ENCODE data around the gene PRKCH. TPM values are rescaled to one million over a fixed set of nuclear protein-coding genes. Genes with fewer than 3 reads are reported as not detected.

Gene PRKCH
- total RNA-seq, 1 donor: 3.3 TPM

- DNase-seq (ENCODE audit: insufficient read length, low spot score, missing footprints): peak; percentile 54
- H3K36me3 ChIP-seq (ENCODE audit: insufficient read depth, low read length): no peaks in the 10 kb centered on the region
- H4K20me1 ChIP-seq (ENCODE audit: insufficient read depth, low read length): no peaks in the 10 kb centered on the region
- H3K9me3 ChIP-seq (ENCODE audit: low read depth, low read length): no peaks in the 10 kb centered on the region
- peaks cover 37% of the 10 kb centered on the region for H3K4me1 ChIP-seq (ENCODE audit: insufficient read depth, low read length)
- peak overlapping the region; percentile 4 for H2AFZ ChIP-seq (ENCODE audit: low read length)
- TF ChIP-seq, protein P1, sequence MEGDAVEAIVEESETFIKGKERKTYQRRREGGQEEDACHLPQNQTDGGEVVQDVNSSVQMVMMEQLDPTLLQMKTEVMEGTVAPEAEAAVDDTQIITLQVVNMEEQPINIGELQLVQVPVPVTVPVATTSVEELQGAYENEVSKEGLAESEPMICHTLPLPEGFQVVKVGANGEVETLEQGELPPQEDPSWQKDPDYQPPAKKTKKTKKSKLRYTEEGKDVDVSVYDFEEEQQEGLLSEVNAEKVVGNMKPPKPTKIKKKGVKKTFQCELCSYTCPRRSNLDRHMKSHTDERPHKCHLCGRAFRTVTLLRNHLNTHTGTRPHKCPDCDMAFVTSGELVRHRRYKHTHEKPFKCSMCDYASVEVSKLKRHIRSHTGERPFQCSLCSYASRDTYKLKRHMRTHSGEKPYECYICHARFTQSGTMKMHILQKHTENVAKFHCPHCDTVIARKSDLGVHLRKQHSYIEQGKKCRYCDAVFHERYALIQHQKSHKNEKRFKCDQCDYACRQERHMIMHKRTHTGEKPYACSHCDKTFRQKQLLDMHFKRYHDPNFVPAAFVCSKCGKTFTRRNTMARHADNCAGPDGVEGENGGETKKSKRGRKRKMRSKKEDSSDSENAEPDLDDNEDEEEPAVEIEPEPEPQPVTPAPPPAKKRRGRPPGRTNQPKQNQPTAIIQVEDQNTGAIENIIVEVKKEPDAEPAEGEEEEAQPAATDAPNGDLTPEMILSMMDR (IDR thresholded peaks at IDR 0.05; ENCODE audit: extremely low read depth, low read depth, low read length): no peak
- H3K4me3 ChIP-seq (ENCODE audit: insufficient read depth, low read length): no peak overlapping the region
- H3K79me2 ChIP-seq (ENCODE audit: insufficient read depth, low read length): no peaks in the 10 kb centered on the region
- H3K27ac ChIP-seq (ENCODE audit: low read depth, low read length): no peak overlapping the region
- no peak overlapping the region for H3K4me2 ChIP-seq (ENCODE audit: insufficient read depth, low read length)
- H3K27me3 ChIP-seq (ENCODE audit: insufficient read depth, low read length): no peaks in the 10 kb centered on the region
These were observed 223.3 kb downstream of the PRKCH start for GRCh38 chr14:61544448-61545330.

DNA sequence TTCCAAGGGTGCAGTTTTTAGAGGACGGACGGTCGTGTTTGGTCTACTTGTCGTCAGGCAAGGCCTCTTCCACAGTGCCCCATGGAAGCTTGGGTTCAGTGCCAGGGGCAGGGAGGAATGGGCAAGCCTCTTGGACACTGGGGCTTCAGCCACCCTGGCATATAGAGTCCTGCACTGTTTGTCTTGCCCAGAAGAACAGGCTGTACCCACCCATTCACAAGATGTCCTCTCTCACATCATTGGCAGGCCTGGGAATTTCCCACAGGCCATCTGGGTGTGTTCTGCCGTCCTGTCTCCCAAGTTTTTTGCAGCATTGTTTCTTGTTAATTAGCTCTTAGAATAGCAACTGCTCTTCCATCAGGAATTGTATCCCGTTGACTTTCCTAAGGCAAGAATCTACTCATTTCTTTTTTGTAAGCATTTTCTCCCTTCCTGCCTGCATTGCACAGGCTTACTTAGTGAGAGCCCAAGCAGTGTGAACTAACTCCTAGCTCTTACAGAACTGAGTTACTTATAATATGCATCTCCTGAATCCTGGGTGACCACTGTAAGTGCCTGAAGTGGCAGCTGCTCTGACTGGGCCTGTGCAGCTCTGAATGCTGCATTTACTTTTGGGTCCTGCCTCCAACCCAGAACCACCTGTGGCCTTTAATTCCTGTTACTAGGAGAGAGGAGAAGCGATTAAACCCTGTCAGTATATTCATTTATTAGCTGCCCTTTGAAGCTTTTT is 224.5 kb downstream of the PRKCH start:
- Histone ChIP-seq H3K27ac (ENCODE audit: low read depth, low read length) (peak overlapping the region; percentile 95), H3K4me2 (ENCODE audit: insufficient read depth, low read length) (no peak overlapping the region), H2AFZ (ENCODE audit: low read length) (no peak overlapping the region), H3K4me1 (ENCODE audit: insufficient read depth, low read length) (peaks cover 40% of the 10 kb centered on the region), H3K4me3 (ENCODE audit: insufficient read depth, low read length) (no peak overlapping the region), H3K27me3 (ENCODE audit: insufficient read depth, low read length) (no peaks in the 10 kb centered on the region), H3K9me3 (ENCODE audit: low read depth, low read length) (no peaks in the 10 kb centered on the region), H3K36me3 (ENCODE audit: insufficient read depth, low read length) (no peaks in the 10 kb centered on the region), H4K20me1 (ENCODE audit: insufficient read depth, low read length) (no peaks in the 10 kb centered on the region), H3K79me2 (ENCODE audit: insufficient read depth, low read length) (no peaks in the 10 kb centered on the region)
- DNase-seq (ENCODE audit: insufficient read length, low spot score, missing footprints): peak; percentile 30
- TF ChIP-seq, protein P1 (IDR thresholded peaks at IDR 0.05; ENCODE audit: extremely low read depth, low read depth, low read length): no peak

GRCh38 chr14:61547186-61548069 is 226.0 kb downstream of the PRKCH start:
- H3K9me3 ChIP-seq (ENCODE audit: low read depth, low read length): no peaks in the 10 kb centered on the region
- H2AFZ ChIP-seq (ENCODE audit: low read length): peak overlapping the region; percentile 59
- no peaks in the 10 kb centered on the region for H3K36me3 ChIP-seq (ENCODE audit: insufficient read depth, low read length)
- TF ChIP-seq, protein P1 (IDR thresholded peaks at IDR 0.05; ENCODE audit: extremely low read depth, low read depth, low read length): no peak
- H3K4me2 ChIP-seq (ENCODE audit: insufficient read depth, low read length): peak overlapping the region; percentile 61
- H3K4me1 ChIP-seq (ENCODE audit: insufficient read depth, low read length): peaks cover 42% of the 10 kb centered on the region
- no peaks in the 10 kb centered on the region for H3K27me3 ChIP-seq (ENCODE audit: insufficient read depth, low read length)
- H3K79me2 ChIP-seq (ENCODE audit: insufficient read depth, low read length): no peaks in the 10 kb centered on the region
- no peak overlapping the region for H3K4me3 ChIP-seq (ENCODE audit: insufficient read depth, low read length)
- H4K20me1 ChIP-seq (ENCODE audit: insufficient read depth, low read length): no peaks in the 10 kb centered on the region
- peak; percentile 85 for DNase-seq (ENCODE audit: insufficient read length, low spot score, missing footprints)
- peak overlapping the region; percentile 95 for H3K27ac ChIP-seq (ENCODE audit: low read depth, low read length)
